Tibial nerve (tissue), 3 donors: ENCODE measurements around the gene DSC3.

Experiments used
- POLR2A ChIP-seq, 2 donors: fragments of 450-650 bp; IDR thresholded peaks; one replicate each; pipeline ENCODE4 v1.6.1; 2017; ENCODE audit warnings: antibody characterized with exemption in 2 of 2, mild to moderate bottlenecking in 2 of 2, moderate library complexity in 2 of 2
- TF ChIP-seq, protein P1 (sequence below), 5 experiments: fragments of 200-600 bp in 3 of 5; fragments of 450-650 bp in 2 of 5; sonication (generic) in 3 of 5; IDR thresholded peaks; one replicate each; pipeline ENCODE4 v1.5.1; 2016 to 2019; ENCODE audit warnings: antibody characterized with exemption in 5 of 5, mild to moderate bottlenecking in 3 of 5, moderate library complexity in 2 of 5

DNA sequence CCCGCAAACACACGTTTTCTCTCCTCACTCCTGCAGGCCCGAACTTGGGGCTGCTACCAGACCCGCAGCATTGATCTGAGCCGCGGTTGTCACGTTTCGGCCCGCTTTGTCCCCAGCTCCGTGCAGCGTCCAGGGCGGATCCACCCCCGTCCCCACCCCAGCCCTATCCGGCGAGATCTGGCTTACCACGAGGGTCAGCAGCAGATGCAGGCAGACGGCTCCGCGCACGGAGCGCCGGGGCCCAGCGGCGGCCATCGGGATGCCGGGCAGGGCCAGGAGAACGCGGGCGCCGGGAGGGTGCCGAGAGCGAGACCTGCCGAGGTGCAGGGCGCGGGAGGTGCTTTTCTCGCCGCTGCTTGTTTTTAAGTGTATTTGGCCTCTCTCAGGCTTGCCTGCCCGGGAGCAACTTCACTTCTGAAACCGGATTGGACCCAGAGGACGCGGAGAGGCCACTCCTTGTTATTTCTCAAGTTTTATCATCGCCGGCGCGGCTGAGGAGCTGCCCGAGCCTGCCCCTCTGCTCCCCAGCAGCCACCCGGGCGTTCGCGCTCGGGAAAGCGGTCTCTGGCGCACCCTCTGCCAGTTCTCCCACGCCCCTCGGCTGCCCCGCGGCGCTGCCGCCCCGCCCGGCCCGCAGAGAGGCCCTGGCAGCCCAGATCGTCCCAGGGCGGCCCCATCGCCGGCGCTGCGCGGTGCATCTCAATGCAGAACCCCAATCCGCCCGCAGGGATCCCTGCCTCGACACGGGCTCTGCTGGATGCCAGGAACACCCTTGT, at the start of gene DSC3:
- TF ChIP-seq, protein P1, sequence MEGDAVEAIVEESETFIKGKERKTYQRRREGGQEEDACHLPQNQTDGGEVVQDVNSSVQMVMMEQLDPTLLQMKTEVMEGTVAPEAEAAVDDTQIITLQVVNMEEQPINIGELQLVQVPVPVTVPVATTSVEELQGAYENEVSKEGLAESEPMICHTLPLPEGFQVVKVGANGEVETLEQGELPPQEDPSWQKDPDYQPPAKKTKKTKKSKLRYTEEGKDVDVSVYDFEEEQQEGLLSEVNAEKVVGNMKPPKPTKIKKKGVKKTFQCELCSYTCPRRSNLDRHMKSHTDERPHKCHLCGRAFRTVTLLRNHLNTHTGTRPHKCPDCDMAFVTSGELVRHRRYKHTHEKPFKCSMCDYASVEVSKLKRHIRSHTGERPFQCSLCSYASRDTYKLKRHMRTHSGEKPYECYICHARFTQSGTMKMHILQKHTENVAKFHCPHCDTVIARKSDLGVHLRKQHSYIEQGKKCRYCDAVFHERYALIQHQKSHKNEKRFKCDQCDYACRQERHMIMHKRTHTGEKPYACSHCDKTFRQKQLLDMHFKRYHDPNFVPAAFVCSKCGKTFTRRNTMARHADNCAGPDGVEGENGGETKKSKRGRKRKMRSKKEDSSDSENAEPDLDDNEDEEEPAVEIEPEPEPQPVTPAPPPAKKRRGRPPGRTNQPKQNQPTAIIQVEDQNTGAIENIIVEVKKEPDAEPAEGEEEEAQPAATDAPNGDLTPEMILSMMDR (IDR thresholded peaks at IDR 0.05) = no peak
- TF ChIP-seq POLR2A (IDR thresholded peaks at IDR 0.05) = no peak
